Activated T-cell treated with anti-CD3 and anti-CD28 coated beads, Interleukin-2, amount 50 U/mL, for 4 hours (primary cell): Measurements from ENCODE around the gene EFNA5. TPM values are rescaled to one million over a fixed set of nuclear protein-coding genes. Genes with fewer than 3 reads are reported as not detected.
"Not testable (repeated sequence)": the region's sequence is repeated elsewhere in the genome, so short reads cannot be mapped to it uniquely, and the experiment has no call there.

Source experiments
- ATAC-seq, 2 donors: fragments of 200-7000 bp; cut with Tn5 transposase; one replicate each; pipeline ENCODE4 v1.10.0; 2021
- DNase-seq: peaks from one replicate; pipeline ENCODE4 v3.0.0-alpha.2; 2020
- H3K27me3 Mint-ChIP-seq: one replicate; pipeline ENCODE4 v1.8.0; 2021; ENCODE audit warnings: low read depth, mixed read lengths
- H3K36me3 Mint-ChIP-seq: one replicate; pipeline ENCODE4 v1.8.0; 2022; ENCODE audit warnings: mixed read lengths; ENCODE audit not compliant: insufficient read depth
- H3K4me1 Mint-ChIP-seq: one replicate; pipeline ENCODE4 v1.8.0; 2021; ENCODE audit warnings: low read depth, mixed read lengths
- H3K4me3 Mint-ChIP-seq: one replicate; pipeline ENCODE4 v1.8.0; 2021; ENCODE audit warnings: mild to moderate bottlenecking, moderate library complexity, mixed read lengths
- H3K9me3 Mint-ChIP-seq: one replicate; pipeline ENCODE4 v1.8.0; 2021; ENCODE audit warnings: mixed read lengths
- total RNA-seq, 3 donors: library from RNA; stranded (reverse); gene quantifications; one replicate each; pipeline ENCODE4 v1.2.1, GENCODE V29; 2021

Gene EFNA5
- total RNA-seq, 3 donors from 2014 or later, result 0.13 to 0.24 TPM; not detected in 1

DNA sequence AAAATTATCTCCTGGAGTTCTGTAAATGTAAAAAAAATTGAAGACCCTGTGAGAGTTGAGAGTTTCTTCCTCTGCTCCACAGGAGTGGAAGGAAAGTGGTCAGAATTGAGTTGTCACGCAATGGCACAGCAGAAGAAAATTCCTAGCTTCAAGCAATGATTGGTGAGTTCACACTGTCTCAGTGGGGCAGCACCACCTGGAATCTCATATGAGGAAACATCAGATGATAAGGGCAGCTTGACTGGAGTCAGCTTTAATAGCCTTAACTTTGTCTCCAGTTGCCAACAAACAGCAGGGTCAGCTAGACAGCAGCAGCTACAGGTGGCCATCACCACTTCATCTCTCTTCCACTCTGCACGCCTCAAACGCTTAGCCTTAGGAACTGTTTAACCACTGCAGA, 211.1 kb downstream of the EFNA5 start:
- H3K27me3 Mint-ChIP-seq, result no peaks in the 10 kb centered on the region
- DNase-seq, result no peak
- no peak overlapping the region for H3K4me3 Mint-ChIP-seq
- no peak for ATAC-seq
- H3K9me3 Mint-ChIP-seq, result no peaks in the 10 kb centered on the region
- no peaks in the 10 kb centered on the region for H3K36me3 Mint-ChIP-seq
- H3K4me1 Mint-ChIP-seq, result peaks cover 2% of the 10 kb centered on the region

DNA sequence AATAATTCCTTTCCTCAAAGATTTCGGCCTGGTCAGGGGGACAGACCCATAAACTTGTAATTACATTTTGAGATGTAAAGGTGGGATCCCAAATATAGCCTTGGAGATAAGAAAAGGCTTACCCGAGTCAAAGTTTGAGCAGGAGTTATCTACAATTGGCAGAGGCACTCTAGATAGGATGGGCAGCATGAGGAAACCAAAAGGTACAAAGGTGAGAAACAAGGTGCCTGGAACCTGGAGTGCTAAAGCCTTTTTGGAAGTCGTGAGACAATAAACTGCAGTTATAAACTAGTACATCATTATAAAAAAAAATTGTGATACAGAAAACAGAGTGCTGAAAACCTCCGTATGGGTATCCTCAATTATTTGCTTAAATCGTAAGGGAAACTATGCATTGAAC, 212.4 kb downstream of the EFNA5 start:
- no peaks in the 10 kb centered on the region for H3K9me3 Mint-ChIP-seq
- H3K27me3 Mint-ChIP-seq, result no peaks in the 10 kb centered on the region
- H3K4me3 Mint-ChIP-seq, result no peak overlapping the region
- no peak for DNase-seq
- ATAC-seq, result no peak
- H3K36me3 Mint-ChIP-seq, result no peaks in the 10 kb centered on the region
- H3K4me1 Mint-ChIP-seq, result no peaks in the 10 kb centered on the region

DNA sequence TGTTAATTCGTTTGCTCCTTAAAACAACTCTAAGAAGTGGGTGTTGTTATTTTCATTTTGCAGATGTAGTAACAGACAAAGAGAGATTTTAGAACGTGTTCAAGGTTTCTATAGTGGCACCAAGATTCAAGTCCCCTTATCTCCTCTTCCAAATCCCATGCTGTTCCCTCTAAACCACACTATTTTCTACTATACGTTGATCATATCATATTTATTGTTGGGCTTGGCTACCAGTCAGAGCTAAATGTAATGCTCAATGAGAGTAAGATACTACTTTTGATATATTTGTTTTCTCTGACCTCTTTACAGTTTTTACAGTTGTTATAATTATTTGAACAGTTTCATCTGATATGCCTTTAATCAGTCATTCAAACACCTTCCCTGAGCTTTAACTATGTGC, 212.9 kb downstream of the EFNA5 start:
- H3K4me3 Mint-ChIP-seq, result no peak overlapping the region
- no peaks in the 10 kb centered on the region for H3K9me3 Mint-ChIP-seq
- no peaks in the 10 kb centered on the region for H3K36me3 Mint-ChIP-seq
- no peaks in the 10 kb centered on the region for H3K4me1 Mint-ChIP-seq
- DNase-seq, result no peak
- H3K27me3 Mint-ChIP-seq, result no peaks in the 10 kb centered on the region
- ATAC-seq, result no peak

DNA sequence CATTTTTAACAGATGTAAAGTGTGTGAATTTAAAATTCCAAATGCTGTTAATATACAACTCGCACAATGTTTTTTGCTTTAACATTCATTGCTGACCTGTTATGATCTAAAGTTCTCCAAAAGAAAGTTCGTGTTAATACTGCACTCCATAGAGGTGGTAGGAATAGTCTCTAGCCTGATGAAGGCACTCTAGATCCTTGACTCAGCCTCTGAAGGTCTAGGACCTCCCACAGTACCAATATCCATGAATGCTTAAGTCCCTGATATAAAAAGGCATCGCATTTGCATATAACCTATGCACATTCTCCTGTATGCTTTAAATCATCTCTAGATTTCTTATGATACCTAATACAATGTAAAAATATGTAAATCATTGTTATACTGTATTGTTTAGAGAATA, 213.6 kb downstream of the EFNA5 start:
- no peaks in the 10 kb centered on the region for H3K9me3 Mint-ChIP-seq
- no peaks in the 10 kb centered on the region for H3K4me1 Mint-ChIP-seq
- no peaks in the 10 kb centered on the region for H3K27me3 Mint-ChIP-seq
- DNase-seq, result no peak
- no peaks in the 10 kb centered on the region for H3K36me3 Mint-ChIP-seq
- ATAC-seq, result no peak
- no peak overlapping the region for H3K4me3 Mint-ChIP-seq

DNA sequence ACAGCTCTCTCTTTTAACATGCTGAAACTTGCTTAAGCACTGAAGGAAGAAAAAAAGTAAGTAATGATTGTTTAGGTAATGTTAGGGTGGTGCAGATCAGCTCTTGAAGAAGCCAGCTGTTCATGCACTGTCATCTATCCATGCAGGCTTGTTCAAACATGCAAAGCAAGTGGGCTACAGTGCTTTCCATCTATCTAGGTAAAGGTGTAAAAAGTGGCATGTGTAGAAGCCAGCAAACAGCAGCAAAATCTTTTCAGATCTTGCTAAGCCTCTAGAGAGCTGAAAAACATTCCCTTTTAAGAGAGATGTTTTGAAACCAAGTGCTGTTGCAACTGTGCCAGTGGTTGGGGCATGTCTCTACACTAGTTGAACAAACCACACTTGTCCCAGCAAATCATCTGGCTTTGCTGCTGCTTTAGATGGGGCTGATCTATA, 214.4 kb downstream of the EFNA5 start:
- H3K9me3 Mint-ChIP-seq, result peaks cover 6% of the 10 kb centered on the region
- no peaks in the 10 kb centered on the region for H3K27me3 Mint-ChIP-seq
- H3K4me1 Mint-ChIP-seq, result no peaks in the 10 kb centered on the region
- no peak for DNase-seq
- ATAC-seq, result no peak
- no peak overlapping the region for H3K4me3 Mint-ChIP-seq
- no peaks in the 10 kb centered on the region for H3K36me3 Mint-ChIP-seq

DNA sequence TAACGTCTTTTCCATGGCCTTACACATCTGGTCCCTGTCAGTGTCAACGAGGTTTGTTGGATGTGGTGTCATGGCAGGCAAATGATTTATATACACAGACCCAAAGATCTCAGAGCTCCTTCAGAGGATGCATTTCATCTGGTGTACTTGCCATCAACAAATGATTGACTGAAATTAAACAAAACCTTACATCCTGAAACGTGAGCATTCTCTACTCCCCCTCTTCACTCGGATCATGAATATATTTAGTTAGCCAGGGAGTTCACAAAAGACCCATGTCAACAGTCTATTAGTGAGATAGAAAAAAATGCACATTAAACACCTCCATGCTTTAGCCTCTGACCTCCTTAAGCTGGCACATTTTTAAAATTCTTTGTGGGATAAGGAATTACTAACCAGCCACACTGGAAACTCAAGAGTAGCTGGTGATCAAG, 215.6 kb downstream of the EFNA5 start:
- Mint-ChIP-seq H3K27me3 (no peaks in the 10 kb centered on the region), H3K4me1 (no peaks in the 10 kb centered on the region), H3K9me3 (peaks cover 6% of the 10 kb centered on the region), H3K36me3 (no peaks in the 10 kb centered on the region), H3K4me3 (no peak overlapping the region)
- ATAC-seq, result no peak
- no peak for DNase-seq

DNA sequence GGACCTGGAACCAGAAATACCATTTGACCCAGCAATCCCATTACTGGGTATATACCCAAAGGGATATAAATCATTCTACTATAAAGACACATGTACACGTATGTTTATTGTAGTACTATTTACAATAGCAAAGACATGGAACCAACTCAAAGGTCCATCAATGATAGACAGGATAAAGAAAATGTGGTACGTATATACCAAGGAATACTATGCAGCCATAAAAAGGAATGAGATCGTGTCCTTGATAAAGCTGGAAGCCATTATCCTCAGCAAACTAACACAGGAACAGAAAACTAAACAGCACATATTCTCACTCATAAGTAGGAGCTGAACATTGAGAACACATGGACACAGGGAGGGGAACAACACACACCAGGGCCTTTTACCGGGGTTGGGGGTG, 218.9 kb downstream of the EFNA5 start:
- not testable (repeated sequence) for ATAC-seq, H3K36me3 Mint-ChIP-seq, H3K4me1 Mint-ChIP-seq, H3K9me3 Mint-ChIP-seq, H3K27me3 Mint-ChIP-seq, DNase-seq, H3K4me3 Mint-ChIP-seq

DNA sequence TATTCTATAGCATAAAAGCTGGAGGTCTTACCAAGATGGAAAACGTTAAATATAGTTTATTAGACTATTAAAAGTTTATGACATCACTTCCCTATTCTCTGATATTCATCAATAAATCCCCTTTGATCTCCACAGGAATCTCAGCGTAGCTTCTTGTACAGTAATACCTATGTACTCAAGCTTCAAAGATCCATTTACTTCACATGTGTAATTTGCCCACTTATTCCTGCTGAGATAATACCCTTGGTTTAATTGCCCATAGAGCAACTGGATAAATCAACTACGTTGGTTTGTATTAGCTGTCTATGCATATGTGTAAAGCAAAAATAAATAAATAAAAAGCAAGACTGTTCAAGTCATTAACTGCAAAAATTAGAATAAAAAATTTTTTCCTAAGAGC, 219.7 kb downstream of the EFNA5 start:
- ATAC-seq (no peak), DNase-seq (no peak)
- no peak overlapping the region for H3K4me3 Mint-ChIP-seq
- no peaks in the 10 kb centered on the region for H3K36me3 Mint-ChIP-seq
- peaks cover 6% of the 10 kb centered on the region for H3K9me3 Mint-ChIP-seq
- no peaks in the 10 kb centered on the region for H3K4me1 Mint-ChIP-seq
- no peaks in the 10 kb centered on the region for H3K27me3 Mint-ChIP-seq

DNA sequence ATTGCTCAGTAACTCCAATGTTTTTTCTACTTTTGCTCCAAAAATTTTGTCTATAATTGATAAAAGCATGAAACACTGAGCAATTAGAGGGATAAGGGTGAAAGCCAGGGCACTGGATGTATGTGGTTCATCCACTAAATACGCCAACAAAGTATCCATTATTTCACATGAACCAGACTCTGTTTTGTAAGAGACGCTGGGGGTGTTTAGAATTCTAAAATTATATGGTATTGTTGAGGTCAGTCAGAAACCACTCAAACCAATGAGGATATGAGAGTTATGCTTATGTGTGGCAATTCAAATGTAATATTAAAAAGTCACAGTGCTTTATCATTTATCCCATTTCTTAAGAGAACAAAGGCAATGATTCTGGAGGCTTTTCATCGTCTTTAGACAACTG, 220.2 kb downstream of the EFNA5 start:
- Mint-ChIP-seq H3K27me3 (no peaks in the 10 kb centered on the region), H3K36me3 (no peaks in the 10 kb centered on the region), H3K9me3 (peaks cover 6% of the 10 kb centered on the region), H3K4me1 (no peaks in the 10 kb centered on the region), H3K4me3 (no peak overlapping the region)
- DNase-seq (no peak), ATAC-seq (no peak)

DNA sequence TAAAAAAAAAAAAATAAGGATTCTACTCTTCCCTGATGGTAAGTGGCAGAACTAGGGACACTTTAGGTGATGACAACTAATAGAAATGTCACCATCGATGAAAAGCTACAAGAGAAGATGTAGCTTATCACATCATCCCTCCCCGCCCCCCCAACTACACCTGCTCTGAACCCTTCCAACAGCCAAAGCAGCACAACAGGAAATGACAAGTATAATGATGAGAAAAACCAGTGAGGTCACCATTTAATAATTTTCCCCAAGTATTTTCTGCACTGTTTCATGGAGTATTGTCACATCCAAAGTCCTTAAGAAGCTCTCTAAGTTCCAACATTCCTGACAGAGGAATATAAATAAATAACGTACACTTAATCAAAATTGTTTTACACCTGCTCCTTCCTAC, 221.4 kb downstream of the EFNA5 start:
- Mint-ChIP-seq H3K4me3 (no peak overlapping the region), H3K9me3 (peaks cover 6% of the 10 kb centered on the region), H3K36me3 (no peaks in the 10 kb centered on the region), H3K4me1 (no peaks in the 10 kb centered on the region), H3K27me3 (no peaks in the 10 kb centered on the region)
- ATAC-seq (no peak), DNase-seq (no peak)

DNA sequence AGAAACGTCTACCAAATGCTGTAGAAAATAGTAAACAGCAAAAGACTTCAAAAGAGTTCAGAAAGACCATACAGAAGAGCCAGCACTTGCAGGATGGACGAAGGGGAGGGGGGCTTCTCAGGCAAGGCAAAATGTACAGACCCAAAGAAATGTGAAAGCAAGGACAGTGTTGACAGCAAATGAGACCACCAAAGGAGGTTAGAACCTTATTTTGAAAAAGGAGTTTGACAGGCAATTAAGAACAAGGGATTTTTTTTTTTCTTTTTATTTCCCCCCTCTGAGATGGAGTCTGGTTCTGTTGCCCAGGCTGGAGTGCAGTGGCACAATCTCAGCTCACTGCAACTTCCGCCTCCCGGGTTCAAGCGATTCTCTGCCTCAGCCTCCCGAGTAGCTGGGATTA, 223.2 kb downstream of the EFNA5 start:
- Mint-ChIP-seq H3K4me3 (no peak overlapping the region), H3K36me3 (no peaks in the 10 kb centered on the region), H3K9me3 (peaks cover 6% of the 10 kb centered on the region), H3K4me1 (no peaks in the 10 kb centered on the region), H3K27me3 (no peaks in the 10 kb centered on the region)
- DNase-seq, result no peak
- no peak for ATAC-seq

DNA sequence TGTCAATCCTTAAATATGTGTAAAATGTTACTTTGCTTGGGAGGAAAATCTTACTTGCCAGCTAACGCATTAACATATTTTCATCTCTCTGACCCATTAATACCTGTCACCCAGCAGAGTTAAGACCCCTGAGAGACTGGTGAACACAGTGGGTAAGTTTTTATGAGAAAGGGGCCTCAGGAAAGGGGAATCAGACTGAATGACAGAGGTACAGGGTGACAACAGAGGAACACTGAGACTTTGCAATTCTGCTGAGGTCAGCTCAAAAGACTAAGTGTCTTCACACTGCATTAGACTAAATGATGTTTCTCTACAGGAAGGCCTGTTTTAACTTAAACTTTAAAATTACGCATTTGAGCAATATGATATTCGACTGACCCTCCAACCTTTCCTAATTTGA, 223.8 kb downstream of the EFNA5 start:
- no peak overlapping the region for H3K4me3 Mint-ChIP-seq
- H3K36me3 Mint-ChIP-seq, result no peaks in the 10 kb centered on the region
- no peak for ATAC-seq
- no peak for DNase-seq
- H3K4me1 Mint-ChIP-seq, result no peaks in the 10 kb centered on the region
- H3K27me3 Mint-ChIP-seq, result no peaks in the 10 kb centered on the region
- peaks cover 6% of the 10 kb centered on the region for H3K9me3 Mint-ChIP-seq

DNA sequence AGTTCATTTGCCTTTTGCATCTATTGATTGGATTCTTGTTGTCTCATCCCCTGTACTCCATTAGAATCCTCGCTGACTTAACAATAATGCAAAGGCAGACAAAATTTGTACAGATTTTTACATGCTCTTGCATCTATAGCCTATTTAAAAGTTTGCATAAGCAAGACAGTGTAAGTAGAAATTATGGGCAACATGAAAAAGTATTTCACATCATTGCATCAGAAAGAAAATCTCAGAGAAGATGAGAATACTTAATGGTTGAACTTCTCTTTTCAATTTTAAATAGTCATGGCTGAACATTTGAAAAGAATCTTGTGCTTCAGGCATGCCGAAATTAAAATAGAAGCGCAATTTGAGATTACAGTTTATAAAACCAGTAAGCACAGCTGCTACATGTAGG, 226.4 kb downstream of the EFNA5 start:
- Mint-ChIP-seq H3K4me1 (no peaks in the 10 kb centered on the region), H3K36me3 (no peaks in the 10 kb centered on the region), H3K4me3 (no peak overlapping the region), H3K27me3 (no peaks in the 10 kb centered on the region), H3K9me3 (peaks cover 2% of the 10 kb centered on the region)
- ATAC-seq (no peak), DNase-seq (no peak)

DNA sequence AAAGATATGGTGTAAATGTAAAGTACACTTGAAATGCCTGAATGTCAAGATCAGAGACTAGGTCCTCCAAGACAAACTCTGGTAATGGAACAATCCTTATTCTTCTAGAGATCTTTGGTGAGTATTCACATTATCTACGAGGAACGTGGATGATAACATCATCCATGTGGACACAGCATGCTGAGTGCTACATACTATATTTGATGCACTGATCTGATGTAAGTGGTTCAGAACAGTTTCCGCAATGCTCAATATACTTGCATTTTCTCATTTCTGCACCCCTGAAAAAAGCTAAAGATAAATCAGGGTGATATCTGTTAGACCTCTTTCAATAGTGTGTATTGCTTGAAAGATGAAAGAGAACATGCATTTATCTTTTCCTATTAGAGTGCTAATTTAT, 226.8 kb downstream of the EFNA5 start:
- no peak for ATAC-seq
- no peak overlapping the region for H3K4me3 Mint-ChIP-seq
- no peak for DNase-seq
- H3K27me3 Mint-ChIP-seq, result no peaks in the 10 kb centered on the region
- peaks cover 6% of the 10 kb centered on the region for H3K9me3 Mint-ChIP-seq
- no peaks in the 10 kb centered on the region for H3K36me3 Mint-ChIP-seq
- H3K4me1 Mint-ChIP-seq, result no peaks in the 10 kb centered on the region

DNA sequence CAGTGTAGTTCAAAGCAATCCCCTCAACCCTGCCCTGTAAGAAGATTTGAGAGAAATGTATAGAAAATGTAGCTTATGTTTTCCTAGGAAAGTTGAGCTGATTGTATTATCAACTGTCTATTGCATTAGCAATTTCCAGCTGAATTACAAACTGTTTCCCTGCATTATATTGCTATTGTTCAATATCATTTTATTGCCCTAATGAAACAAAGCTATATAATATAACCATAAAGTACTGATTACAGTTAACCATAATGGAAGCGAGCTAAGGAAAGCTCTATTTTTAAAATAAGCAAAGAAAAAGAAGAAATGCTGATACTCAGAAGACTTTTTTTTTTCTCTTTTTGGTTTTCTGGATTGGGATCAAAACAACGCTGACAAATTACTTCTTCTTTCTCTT, 228.3 kb downstream of the EFNA5 start:
- Mint-ChIP-seq H3K36me3 (no peaks in the 10 kb centered on the region), H3K9me3 (peaks cover 7% of the 10 kb centered on the region), H3K4me1 (no peaks in the 10 kb centered on the region), H3K27me3 (no peaks in the 10 kb centered on the region), H3K4me3 (no peak overlapping the region)
- ATAC-seq (no peak), DNase-seq (no peak)

DNA sequence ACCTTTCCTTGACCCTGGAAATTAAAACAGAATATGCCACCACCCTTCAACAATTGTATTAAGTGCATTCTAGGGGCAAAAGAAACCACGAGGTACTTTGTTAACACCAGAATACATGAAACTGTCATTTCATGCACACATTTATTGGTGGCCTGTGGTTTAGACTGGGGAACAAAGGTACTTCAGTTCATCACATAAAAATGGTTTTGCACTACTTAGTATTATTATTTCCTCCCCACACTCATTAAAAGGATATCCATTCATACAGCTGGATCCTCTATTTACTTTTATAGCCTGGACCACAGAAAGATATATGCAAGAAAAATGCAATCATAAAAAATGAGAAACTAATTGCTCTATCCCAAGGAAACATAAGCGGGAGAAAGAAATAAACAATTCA, 230.9 kb downstream of the EFNA5 start:
- Mint-ChIP-seq H3K9me3 (peaks cover 7% of the 10 kb centered on the region), H3K36me3 (no peaks in the 10 kb centered on the region), H3K27me3 (no peaks in the 10 kb centered on the region), H3K4me3 (no peak overlapping the region), H3K4me1 (no peaks in the 10 kb centered on the region)
- DNase-seq, result no peak
- ATAC-seq, result no peak
